HG03439 (cell line): ENCODE data around the gene CABP1.
"Not testable (repeated sequence)": the region's sequence is repeated elsewhere in the genome, so short reads cannot be mapped to it uniquely, and the experiment has no call there.

Source experiments
- ATAC-seq: cut with Tn5 transposase; IDR thresholded peaks from one replicate; pipeline ENCODE4 v1.9.1; 2021; ENCODE audit warnings: mild to moderate bottlenecking, moderate library complexity; ENCODE audit not compliant: unreplicated experiment

Gene CABP1

GRCh38 chr12:120639771-120640721 lies at the start of gene CABP1:
TSS of gene CABP1 (plus strand) at chr12:120640626. CDS start at chr12:120640686, 60 bp downstream.
- ATAC-seq: peak; percentile 57

GRCh38 chr12:120590741-120591407 lies 49.6 kb upstream of the CABP1 start:
- ATAC-seq: no peak

- ATAC-seq: no peak
These were observed 48.0 kb upstream of the CABP1 start for GRCh38 chr12:120592121-120593049.

GRCh38 chr12:120596901-120597300 lies 43.5 kb upstream of the CABP1 start:
- ATAC-seq: no peak

GRCh38 chr12:120597861-120598260 lies 42.6 kb upstream of the CABP1 start:
- ATAC-seq: no peak

GRCh38 chr12:120598674-120599463 lies 41.6 kb upstream of the CABP1 start:
- ATAC-seq: no peak

- ATAC-seq: no peak
These were observed 40.5 kb upstream of the CABP1 start for GRCh38 chr12:120599672-120600552.

- ATAC-seq: not testable (repeated sequence)
These were observed 38.0 kb upstream of the CABP1 start for GRCh38 chr12:120602416-120602815.

- no peak for ATAC-seq
These were observed 29.9 kb upstream of the CABP1 start for GRCh38 chr12:120610560-120610959.

GRCh38 chr12:120611534-120611933 lies 28.9 kb upstream of the CABP1 start:
- ATAC-seq: not testable (repeated sequence)

GRCh38 chr12:120614848-120615247 lies 25.6 kb upstream of the CABP1 start:
- no peak for ATAC-seq

GRCh38 chr12:120617193-120617592 lies 23.2 kb upstream of the CABP1 start:
- not testable (repeated sequence) for ATAC-seq

- not testable (repeated sequence) for ATAC-seq
These were observed 22.7 kb upstream of the CABP1 start for GRCh38 chr12:120617767-120618166.

GRCh38 chr12:120618954-120619615 lies 21.3 kb upstream of the CABP1 start:
- ATAC-seq: no peak

GRCh38 chr12:120620624-120621023 lies 19.8 kb upstream of the CABP1 start:
- ATAC-seq: no peak

- ATAC-seq: no peak
These were observed 14.6 kb upstream of the CABP1 start for GRCh38 chr12:120625557-120626419.

- no peak for ATAC-seq
These were observed 11.5 kb upstream of the CABP1 start for GRCh38 chr12:120628919-120629318.
